ENCODE measurements around the gene KLC1.

Gene KLC1

DNA sequence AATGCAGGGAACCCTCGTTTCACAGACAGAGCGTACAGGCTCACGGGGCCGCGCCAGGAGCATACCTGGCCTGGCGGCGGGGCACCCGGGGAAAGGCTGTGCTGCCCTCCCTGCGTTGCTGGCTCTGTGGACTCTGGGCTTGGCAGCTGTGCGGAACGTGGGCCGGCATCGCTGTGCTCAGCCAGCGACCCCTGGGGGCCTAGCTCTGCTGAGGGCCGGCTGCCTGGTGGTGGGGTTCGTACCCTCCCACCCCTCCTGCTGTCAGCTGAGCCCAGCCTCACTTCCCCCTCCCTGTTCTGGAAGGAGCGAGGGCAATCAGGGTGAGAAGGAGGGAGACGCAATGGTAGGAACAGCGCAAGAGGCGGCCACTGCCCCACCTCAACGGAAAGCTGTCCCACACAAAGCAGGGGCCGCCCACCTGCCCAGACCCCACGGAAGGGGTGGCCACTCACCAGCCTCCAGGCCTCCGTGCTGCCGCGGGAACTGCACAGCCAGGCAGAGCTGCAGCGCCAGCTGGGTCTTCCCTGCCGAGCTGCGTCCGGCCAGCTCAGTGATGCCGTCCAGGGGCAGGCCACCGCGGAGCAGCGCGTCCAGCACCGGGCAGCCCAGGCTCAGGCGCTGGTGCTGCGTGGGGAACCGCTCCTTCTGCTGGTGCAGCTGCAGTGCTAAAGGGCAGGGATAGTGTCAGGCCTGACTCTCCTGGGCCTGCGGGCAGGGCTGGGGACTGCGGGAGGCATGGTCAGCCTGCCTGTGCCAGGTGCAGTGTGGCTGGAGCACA is 77.7 kb downstream of the KLC1 start:
- DNase-seq, result no peak

DNA sequence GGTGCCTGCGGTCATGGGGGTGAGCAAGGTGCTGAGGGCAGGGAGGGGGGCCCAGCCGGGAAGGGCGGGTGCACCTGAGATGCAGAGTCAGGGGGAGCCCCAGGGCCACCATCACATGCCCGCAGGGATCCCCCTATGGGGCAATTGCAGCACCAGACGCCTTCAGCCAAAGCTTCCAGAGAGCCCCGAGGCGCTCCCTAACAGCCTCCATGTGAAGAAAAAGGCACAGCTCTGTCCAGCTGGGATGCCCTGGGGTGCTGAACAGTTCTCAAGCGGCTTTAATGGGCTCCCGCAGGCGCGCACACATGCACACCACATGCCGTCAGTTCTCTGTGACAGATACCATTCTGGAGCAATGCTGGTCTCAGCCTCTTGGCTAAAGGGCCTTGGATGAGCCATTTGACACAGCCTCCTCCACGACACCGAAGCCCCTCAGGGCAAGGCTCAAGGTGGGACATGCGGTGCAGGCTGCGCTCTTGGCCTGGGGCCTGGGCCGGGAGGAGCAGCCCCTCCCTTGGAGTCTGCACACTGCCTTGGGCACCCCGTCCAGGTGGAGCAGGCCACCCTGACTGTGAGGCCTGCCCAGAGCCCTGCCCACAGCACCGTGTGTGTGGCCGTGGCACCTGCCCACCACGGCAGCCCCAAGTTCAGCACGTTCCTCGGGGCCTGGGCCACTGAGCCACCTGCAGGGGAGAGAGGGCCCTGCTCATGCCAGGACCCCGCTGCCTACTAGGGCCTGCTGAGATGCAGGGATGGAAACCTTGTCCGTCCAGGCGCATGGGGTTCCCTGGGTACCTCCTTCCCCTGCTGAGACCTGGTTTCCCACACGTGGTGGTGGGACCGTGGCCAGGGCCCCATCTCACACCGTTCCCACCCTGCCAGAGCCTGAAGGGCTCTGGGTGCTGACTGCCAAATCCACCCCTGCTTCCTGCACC is 78.6 kb downstream of the KLC1 start:
- DNase-seq, result no peak

DNA sequence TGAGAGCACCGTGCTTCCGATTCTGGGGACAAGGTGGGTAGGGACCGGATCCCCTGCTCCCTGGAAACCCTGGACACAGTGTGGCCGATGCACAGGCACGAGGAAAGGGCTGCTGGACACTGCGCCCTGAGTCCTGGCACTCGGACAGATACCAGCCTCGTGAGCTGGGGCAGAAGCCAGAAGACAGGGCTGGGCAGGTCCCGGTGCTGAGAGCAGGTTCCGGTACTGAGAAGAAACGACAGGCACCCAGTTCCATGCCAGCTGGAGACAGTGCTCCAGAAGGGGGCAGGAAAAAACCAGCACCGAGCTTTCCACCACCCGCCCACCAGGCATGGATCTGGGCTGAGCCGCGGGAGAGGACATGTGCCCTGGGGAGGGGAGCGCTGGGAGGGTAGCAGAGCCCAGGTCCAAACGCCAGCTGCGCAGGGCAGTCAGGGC is 79.8 kb downstream of the KLC1 start:
- DNase-seq, result no peak

DNA sequence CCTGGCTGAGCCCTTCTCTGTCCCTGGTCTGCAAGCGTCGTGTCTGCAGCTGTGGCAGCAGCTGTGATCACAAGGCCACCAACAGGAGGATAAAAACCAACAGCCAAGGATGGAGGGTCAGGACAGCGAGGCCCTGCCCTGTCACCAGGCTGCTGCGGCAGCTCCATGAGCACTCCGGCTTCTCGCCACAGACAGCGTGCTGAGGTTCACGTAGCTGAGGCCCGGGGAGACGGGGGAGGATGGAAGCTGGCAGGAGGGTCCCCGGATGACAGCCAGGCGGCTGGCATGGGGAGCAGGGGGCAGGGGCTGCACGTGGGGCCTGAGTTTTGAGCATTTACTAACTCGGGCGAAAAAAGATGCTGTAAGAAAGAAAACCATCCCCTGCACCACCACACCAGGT is 80.8 kb downstream of the KLC1 start:
- no peak for DNase-seq

DNA sequence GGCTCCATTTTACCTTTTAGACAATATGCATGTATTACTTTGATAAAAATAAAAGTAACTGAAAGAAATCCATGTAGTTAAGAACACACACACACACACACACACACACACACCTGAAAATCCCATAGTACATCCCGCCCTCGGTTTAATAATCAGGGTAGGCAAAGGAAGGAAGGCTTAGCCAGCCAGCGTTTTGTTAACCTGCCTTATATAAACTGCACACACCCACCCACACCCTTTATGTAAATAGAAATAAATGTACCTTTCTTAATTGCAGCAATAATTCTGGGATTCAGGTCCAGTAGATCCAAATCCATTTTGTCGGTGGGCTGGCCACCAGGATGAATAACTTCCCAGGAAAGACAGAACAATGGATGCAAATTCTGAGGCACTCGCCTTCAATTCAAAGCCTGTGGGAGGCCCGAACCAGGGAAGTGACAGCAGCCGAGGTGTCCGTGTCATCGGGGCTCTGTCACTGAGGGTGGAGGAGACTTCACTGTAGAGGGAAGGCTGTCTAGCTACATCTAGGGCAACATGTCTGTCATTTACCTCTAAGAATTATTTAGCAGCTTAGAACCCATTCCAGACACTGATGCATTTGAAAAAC is 81.9 kb downstream of the KLC1 start:
- no peak for DNase-seq

DNA sequence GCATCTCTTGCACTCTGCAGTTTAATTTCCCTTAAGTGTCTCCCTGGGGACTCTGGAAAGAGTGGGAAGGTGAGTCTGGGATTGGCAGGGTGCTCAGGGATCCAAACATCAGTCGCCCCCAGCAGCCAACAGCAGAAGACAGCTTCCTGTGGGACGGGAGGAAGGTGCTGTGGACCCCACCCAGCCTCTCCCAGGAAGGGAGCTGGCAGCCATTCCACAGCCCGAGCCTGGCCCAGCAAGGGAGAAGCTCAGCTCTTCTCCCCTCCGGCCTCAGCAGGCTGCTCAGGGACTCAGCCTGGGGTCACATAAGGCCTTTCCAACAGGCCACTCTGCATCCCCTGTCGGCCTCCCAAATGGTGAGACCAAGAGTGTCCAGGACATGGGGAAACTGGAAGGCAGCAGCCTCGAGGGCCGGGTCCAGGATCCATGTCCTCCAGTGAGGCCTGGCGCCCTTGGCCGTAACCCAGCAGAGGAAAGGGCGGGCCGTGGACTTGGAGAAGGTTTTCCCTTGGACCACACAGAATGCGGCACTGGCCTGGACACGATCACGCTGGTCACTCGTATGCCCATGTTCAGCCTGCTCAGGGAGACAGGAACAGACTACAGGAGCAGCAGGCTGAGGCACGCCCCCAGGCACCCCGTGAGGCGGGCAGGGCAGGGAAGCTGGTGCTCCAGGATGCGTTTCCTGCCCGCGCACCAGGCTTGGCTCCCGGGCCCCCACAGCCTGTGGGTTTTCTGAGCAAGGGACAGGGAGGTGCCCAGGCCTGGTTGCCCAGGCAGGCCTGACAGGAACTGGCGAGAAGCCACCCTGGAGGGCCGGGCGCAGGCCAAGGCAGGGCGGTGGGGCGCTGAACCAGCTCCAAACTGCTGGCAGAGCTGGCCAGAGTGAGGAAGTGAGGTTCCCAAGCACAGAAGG is 82.8 kb downstream of the KLC1 start:
- no peak for DNase-seq

DNA sequence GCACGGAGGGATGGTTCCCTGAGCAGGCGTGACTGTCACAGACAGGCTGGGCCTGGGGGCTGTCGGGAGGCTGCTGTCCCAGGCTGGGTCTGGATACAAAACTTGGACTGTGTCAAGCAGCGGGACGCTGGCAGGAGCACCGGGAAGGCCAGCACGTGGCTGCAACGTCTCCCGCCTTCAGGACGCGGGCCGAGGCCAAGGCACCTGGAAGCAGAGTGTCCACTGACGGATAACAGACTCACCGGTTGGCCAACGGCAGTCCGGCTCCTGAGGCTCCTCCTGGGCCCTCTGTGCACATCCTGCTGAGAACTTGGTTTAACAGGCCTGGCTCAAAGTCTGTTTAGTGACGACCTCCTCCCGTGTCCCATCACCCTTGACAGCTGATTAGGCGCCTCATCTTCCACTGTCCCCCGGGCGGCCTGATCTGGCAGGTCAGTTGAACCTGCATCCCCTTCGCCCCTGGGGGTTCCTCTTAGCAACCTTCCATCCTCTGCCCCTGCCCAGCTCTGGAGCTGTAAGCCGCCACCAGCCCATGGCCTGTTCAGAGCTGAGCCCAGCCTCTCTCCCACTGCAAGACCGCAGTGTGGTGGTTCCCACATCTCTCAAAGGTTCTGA is 83.7 kb downstream of the KLC1 start:
- no peak for DNase-seq

DNA sequence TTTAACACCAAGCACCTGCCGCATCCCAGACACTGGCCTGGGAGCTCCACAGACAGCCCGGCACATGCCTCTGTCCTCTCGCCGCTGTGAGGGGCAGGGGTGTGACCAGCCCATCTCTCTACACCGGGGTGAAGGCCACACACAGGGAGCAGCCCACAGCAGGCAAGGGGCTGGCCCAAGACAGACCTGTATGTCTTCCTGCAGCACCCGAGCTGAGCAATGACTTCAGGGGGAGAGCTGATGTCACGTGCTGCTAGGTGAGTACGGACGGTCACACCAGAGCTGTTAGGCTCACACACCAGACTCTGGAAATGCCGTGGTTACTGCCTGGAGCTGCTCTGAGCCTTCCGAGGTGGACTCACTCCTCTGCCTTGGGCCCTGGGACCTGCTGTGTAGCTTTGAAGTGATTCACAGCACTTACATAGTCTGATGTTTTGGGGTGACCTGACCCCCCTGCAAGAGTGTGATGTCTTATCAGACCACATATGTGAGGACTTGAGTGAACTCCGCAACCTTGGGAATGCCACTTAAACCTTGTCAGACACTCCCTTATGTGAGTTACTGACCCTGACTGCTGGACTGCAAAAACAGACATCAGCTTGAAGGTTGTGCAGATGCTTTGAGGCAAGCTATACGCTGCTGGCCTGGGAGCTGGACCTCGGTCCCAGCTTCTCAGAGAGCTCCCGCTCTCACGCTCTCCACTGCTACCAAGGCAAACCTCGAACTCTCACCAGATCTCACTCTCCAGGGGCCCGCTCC is 84.5 kb downstream of the KLC1 start:
- DNase-seq, result no peak

DNA sequence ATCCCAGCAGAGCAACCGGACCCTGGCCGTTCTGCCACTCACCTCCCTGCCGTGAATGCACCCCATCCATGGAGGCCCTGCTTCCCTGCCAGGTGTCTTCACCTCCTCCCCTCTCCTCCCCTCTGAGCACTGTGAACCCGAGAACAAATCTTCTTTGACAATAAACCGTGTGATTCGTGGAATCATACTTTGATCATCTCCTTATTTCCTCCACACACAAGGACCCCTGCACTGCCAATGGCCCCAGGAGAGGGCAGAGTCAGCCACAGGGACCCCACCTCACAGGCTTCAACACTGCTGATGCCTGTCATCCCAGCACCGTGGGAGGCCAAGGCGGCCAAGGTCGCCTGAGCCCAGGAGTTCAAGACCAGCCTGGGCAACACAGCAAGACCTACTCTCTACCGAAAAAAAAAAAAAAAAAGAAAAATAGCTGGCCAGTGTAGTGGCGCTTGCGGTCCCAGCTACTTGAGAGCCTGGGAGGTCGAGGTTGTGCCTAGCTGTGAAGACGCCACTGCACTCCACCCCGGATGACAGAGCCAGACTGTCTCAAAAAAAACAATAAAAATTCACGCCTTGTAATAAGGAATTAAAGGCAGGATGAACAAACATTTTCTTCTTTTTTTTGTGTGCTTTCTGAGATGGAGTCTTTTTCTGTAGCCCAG is 85.2 kb downstream of the KLC1 start:
- DNase-seq, result no peak

DNA sequence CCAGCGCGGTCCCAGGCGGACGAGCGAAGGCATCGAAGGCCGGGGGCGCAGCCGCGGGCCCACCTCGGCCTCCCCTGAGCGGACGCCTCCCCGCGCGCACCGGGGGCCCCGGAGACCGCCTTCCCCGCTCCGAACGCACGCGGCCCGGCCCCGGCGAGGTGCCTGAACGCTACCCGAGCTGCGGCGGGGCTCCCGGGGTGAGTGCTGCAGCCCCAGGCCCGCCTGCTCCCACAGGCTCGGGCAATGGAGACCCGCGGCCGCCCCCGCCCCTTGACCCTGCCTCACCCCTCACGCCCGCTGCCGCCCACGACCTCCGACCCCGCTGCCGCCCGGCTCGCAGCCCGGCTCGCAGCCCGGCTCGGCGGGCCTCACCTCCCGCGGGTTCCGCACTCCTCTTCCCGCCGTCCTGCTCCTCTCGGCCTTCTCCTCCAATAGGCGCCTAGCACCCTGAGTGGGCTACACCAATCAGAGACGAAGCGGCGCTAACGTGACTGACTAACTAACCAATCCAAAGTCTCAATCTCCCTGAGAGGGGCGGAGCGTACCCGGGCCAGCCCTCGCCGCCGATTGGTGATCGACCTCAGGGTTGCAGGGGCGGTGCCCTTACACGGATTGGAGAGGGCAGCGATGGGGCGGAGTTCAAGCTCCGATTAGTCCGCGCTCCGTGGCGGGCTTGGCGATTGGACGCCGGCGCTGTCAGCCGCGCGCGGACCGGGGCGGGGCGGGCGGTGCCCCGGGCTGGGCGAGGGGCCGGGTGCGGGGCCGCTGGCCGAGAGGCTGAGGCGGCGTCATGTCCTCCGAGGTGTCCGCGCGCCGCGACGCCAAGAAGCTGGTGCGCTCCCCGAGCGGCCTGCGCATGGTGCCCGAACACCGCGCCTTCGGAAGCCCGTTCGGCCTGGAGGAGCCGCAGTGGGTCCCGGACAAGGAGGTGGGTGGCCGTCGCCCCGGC is 86.3 kb downstream of the KLC1 start, which contains the start of the genes XRCC3 and ZFYVE21:
Gene XRCC3, minus strand, starts transcription at position 400 of the 949 bp plus-strand sequence. CDS start 4,364 bp downstream, outside the sequence.
Gene ZFYVE21, plus strand, starts transcription at position 759 of the 949 bp plus-strand sequence. Its CDS starts 32 bp downstream, at position 791.
- DNase-seq, result peak; percentile 99

DNA sequence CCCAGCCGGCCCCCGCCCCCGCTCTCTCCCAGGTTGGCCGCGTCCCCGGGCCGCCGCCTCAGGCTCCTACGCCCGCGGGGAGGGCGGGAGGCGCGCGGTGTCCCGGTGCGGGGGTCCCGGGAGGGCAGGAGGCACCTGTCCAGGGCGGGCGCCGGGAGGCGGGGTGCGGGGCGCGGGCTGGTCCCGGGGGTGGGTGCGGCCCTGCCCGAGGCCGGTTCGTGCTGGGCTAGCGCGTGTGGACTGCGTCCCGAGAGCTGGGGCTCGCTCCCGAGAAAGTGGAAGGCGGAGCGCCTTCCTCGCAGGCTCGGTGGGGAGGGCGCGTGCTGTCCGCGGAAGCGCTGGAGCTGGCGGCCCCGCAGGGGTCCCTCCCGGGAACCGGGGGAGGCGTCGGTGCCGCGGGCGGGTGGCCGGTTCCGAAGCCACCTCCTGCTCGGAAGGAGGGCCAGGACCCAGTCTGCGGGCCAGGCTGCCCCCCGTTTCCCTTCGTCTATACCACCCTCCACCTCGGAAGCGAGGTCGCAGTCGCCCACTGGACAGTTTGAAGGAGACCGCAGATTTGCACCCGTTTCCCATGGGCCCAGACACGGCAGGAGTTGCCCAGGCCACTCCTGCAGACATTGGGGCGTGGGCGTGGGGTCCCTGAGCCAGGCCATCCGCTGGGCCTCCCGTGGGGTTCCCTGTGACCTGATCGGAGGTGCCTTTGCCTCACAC is 87.2 kb downstream of the KLC1 start:
- DNase-seq, result peak; percentile 59

DNA sequence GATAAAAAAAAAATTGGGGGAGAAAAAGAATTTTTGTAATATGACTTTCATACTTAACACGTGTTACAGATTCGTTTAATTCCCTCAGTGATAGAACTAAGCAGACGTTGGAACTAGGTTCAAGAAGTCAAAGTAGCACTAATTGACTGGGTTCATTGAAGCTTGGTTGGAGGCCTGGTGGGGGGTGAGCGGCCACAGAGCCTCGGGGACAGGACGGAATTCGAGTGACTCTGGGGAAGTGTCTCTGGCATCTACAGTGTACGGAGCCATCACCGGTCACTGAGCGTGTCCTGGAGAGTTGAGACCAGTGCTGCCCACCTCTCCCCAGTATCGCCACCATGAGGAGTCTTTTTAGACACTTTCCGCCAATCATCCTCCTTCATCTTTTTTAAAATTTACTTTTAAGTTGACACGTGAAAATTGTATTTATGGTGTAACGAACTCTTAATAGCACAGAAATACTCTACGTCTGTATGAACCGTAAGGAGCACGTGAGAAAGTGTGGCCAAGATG is 87.9 kb downstream of the KLC1 start:
- DNase-seq, result no peak

DNA sequence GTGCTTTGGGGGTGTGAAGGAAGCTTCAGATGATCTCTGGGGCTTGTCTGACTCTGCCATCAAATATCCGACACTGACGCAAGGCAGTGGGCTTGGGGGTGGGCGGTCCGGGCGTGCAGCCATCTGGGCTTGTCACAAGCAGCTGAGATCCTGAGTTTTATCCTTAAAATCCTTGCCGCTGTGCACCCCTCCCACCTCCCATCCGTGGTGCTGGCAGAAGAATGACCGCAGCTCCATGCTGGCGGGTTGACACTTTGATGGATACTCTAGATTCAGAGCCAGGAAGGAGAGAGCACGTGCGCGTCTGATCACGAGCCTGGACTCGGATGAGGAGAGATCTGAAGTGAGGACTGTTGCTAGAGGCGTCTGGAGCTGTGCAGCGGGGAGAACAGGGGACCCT is 89.6 kb downstream of the KLC1 start:
- DNase-seq, result no peak

DNA sequence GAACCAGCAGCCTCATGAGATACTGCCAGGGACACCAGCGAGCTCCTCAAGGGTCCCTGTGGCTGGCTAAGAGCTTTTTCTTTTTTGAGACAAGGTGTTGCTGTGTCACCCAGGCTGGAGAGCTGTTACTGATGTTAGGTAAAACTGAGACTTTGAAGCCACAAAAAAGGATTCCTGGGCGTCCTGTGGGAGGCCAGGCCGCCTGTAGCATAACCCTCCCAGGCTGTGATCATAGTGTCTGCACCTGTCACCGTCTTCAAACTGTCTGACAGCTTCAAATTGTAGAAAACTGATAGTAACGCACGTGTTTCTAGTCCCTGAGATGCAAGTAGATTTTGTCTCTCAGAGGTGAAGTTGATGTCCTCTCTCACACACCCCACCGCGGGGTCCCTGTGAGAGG is 90.7 kb downstream of the KLC1 start:
- no peak for DNase-seq

DNA sequence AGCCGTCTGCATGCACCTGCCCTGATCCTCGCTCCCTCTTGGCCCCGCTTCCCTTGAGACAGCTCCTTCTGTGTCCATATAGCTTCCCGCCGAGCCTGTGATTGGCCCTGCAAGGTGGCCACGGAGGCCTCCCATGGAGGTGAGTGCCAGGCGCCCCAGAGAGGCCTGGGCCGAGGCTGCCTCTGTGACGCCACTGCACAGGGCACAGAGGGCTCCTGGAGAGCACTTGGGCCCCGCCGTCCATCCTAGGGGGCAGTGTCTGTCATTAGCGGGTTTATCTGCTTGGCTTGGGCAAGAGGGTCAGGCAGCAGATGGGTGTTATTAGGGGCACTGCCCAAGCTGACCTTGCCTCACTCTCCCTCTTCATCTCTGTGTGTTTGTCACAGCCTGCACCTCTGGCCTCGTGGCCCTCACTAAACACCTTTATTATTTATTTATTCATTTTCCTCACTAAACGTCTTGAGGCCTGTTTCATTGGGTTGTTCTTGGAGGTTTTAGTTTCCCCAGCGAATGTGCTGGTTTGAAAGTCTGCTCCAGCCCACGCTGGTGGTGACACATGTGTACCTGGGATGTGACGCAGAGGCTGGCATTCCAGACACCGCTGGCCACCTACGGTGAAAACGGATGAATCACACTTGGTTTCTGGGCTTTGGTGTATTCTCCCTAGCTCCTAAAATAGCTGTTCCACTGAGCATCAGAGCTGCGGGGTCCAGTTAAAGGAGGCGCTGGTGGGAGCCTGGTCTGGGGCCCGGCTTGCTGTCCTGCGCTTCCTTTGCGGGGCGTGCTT is 92.5 kb downstream of the KLC1 start:
- no peak for DNase-seq

DNA sequence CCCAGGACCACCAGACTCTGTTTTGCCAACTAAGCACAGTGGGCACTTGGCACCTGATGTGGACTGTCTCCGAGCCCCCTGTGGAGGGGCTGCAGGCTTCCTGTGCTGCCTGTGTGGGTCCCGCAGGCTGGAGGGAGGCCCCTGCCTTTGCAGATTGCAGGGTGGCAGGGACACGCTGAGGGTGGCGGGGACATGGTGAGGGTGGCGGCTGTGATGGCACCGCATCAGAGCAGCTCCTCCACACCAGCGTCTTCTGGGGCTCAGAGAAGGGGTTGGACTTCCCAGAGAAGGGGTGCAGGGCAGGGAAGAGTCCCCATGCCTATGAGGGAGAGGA is 94.7 kb downstream of the KLC1 start:
- no peak for DNase-seq

DNA sequence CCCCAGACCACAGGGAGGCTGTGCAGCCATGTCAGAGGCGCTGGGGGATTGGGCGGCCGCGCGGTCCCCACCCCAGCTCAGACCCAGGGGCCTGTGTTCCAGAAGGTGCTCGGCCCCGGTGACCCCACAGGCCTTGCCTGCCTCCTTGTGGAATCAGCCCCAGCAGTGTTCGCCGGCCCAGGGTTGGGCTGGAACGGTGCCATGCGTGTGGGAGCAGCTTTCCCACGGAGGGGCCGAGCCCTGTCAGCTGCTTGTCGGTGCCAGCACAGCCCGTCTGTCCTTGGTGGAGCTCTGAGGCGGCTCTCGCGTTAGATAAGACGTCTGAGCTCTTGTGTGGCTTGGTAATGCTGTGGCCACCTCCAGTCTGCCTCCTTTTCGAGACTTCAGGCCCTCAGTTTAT is 95.1 kb downstream of the KLC1 start:
- no peak for DNase-seq

Data from retina (tissue), 1 donor.